A204.1 (cell line): Measurements from ENCODE around the gene VAPA.

ENCODE experiments used
- FAIRE-seq: peaks from 2 replicates; lab custom pipeline; 2012; peaks lifted over from hg19 to GRCh38; lab: Jason Lieb, UNC

Gene VAPA

DNA sequence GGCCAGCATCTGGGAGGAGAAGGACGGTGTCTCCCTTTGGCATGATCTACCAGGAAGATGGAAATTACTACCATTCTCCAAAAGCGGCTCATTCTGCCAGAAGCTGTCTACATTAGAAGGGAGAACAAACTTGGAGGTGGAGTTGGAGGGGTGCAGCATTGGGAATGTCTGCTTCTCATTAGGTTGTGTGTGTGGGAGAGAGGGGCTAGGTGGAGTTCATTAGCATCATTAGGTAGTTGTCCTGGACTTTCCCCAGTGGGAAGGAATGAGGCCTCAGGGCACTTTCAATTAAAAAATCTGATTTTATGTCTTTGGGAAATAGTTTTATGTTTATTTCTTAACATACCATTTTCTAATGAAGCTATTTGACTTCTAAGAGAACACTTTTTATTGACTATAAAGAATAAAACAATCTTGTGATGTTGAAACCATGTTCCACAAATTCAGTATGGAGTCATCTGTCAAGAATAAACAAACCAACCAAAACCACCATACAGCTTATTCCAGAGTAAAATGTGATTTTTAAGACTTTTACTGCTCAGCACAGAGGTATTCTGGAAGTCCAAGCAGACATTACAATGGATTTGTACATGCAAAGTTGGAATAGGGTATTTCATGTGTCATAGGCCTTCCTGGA, 60.6 kb downstream of the VAPA start:
- no peak for FAIRE-seq

GRCh38 chr18:9975658-9976057, 61.8 kb downstream of the VAPA start:
- no peak for FAIRE-seq

GRCh38 chr18:9982711-9983110, 68.9 kb downstream of the VAPA start:
- no peak for FAIRE-seq

DNA sequence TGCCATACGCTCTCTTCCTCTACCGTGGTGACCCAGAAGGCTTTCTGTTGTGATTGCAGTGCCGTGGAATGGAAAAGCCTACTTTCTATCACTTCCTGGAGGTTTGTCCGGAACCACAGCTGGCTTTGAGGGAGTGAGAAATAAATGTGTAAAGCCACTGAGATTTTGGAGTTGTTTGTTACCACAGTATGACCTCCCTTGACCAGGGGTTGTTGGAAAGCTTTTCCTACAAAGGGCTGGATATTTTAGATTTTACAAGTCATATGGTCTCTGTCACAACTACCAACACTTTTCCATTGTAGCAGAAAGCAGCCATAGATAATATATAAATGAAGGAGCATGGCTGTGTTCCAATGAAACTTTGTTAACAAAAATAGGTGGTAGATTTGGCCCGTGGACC, 70.3 kb downstream of the VAPA start:
- no peak for FAIRE-seq

- FAIRE-seq: no peak
Observed at GRCh38 chr18:9985641-9986040, 71.8 kb downstream of the VAPA start.

GRCh38 chr18:9986156-9986930, 72.5 kb downstream of the VAPA start:
- FAIRE-seq: no peak

GRCh38 chr18:9987345-9987744, 73.5 kb downstream of the VAPA start:
- FAIRE-seq: no peak

DNA sequence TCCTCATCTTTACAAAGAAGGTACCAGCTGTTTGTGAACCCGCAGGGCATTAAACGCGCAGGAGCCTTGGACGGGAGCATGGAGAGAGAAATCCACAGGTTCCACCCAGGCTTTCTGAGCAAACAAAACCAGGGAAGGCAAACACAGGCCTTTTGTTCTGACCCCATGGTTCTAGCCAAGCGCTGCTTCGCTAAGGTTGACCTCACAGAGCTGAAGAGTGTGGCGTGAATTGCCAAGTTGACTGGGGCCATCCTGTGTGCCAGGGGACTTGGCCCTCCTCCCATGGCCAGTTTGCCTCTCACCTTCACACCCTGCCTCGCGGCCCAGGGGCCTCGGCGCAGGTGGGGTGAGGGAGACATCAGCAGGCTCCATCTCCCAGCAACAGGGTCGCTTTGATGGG, 74.1 kb downstream of the VAPA start:
- FAIRE-seq: no peak

DNA sequence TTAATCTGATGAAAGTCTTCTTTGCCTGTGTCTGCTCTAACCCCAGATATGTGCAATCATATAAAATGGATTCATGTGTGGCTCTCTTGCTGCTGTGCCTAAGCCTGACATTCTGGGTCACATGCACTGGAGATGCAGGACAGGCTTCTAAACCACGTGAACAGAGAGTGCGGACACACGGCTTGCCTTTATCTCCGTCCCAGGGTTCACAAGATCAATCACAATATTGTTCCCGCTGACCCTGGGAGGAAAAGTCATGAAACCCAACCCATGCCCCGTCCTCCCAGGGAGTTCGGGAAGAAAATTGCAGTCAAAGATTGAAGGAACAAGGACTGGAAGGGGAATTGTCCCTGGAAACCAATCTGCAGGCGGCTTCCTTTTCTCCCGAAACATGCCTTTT, 74.8 kb downstream of the VAPA start:
- no peak for FAIRE-seq

GRCh38 chr18:9989481-9989880, 75.7 kb downstream of the VAPA start:
- no peak for FAIRE-seq

GRCh38 chr18:9991011-9992000, 77.5 kb downstream of the VAPA start:
- no peak for FAIRE-seq

GRCh38 chr18:9992300-9992972, 78.6 kb downstream of the VAPA start:
- FAIRE-seq: no peak

DNA sequence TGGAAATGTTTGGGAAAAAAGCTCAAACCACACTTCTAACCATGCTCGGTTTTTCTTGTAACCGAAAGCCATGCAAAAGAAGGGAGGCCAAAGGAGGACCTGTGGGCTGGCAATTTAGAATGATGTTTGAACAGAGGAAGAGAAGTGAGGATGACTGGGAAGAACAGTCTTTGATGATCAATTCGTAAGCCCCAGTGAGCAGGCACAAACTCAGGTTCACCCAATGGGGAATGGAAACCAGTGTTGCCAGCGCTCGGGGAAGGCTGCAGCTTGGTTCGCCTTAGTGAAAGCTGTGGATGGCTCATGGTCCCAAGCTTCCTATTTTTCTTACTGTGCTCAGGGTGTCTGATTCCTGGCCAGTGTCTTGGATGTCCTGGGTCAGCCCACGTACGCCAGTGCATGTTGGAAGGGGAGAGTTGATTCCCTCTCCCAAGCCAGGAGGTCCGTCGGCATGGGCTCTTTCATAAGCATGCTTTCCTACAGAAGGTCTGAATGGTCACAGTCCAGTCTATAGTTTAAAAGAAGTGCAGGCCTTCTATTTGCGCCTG, 79.2 kb downstream of the VAPA start:
- no peak for FAIRE-seq

DNA sequence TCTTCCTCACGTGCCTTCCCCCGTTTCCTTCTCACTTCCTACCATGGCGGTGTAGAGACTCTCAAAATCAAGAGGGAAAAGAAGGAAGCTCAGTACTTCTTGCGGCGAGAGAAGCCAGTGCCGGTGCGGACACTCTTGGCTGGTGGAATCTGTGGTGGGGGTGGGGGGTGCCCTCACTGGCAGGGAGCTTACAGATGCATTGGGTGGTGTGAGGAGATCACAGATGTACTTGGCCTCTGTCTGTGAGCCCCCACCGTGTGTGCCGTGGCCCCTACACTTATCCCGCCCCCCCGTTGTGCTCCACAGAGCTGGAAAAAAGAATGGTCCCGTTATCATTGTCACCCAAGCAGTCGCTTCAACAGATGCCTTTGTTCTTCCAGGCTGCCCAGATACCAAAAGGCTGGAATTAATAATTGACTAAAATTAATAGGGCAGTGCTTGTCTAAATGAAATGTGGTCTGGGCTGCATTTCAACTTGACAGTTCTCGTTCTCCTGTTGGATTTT, 79.8 kb downstream of the VAPA start:
- no peak for FAIRE-seq

DNA sequence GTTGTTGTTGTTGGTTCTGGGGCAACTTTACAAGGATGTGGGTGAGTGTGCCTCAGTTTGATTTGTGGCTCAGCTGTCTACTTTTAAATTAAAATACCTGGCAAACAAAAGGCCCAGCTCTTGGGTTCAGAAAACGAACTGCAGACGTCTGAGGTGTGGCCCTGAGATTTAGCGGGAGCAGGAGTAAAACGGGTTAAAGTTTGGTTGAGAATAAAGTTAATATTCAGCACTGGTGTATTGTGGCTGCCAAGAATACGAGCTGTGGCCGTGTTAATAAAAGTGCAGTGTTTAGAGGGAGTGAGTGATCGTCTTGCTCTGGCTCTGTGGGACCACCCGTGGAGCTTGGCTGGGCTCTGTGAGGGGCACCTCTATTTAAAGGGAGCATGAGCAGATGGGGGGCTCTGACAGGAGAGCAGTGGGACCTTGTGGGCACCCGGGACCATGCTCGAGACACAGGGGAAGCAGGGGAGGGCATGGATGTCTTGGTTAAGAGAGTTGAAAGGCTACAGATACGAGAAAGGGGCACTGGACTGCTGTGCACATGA, 80.3 kb downstream of the VAPA start:
- no peak for FAIRE-seq

DNA sequence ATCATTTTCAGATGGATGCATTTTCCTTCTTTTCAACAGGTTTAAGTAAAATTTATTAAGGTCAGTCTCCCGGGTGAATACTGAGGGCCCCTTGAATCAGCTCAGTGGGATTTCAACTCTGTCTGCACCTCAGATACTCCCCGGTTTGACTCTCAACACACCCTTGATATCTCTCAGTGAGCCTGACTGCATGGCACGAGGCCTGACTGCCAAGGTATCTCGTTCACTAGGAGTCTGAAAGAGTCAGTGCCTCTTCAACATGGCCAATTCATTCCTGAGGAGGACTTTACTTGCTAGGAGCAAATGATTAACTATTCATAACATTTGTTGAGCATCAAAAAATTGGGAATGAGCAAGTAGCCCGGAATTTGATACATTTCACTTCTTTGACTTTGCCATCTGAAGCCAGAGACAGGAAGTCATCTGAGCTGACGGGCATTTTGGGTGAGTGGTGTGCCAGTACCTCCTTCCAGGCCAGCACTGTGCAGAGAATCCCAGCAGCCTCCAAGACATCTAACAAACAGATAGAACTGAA, 81.0 kb downstream of the VAPA start:
- no peak for FAIRE-seq

DNA sequence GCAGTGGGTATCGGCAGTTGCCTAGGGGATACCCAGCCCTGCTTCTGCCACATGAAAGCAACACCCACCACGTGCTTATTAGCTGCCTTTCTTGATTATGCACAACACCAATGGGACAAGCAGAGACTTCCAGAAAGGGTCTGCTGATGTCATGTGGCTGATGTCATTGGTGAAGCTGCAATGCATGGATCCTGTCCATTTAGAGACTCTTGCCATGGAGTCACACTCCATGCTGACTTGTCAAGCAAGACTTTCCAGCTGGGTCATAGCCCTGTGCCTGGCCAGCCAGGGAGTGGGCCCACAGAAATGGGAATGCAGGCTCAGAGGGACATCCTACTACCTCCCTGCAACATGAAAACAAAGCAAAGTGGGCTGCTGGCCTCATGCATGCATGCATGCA, 81.8 kb downstream of the VAPA start:
- no peak for FAIRE-seq

DNA sequence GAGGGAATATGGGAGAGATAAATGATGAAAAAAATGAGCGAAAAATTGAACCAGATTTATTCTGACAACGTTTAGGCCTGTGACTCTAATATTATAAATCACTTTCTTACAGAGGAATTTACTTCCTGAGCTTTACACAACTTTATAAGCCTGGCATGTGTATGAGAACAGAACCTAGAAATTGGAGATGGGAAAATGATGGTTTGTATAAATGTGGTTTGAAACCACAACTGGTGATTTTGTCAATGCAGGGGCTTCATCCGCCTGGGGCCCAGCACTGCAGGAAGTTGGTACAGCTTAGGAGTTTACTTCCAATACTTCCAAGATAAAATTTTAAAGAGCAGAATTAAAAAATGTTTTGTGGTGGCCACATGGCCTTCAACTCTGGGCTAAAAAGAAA, 82.3 kb downstream of the VAPA start:
- FAIRE-seq: no peak

DNA sequence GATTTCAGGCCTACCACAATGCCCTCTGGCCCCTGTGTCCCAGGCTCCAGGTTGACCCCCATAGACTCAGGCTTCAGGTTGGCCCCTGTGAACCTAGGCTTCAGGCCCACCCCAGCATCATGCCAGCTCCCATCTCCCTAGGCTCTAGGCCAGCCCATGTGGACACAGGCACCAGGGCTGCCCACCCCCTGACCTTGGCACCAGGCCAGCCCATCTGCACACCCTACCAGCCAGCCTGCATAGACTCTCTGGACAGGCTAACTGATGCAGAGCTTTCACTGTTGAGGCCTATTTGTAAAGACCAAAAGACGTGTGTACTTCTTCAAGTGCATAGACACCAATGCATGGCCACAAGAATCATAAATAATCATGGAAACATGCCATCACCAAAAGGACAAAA, 83.9 kb downstream of the VAPA start:
- FAIRE-seq: no peak

DNA sequence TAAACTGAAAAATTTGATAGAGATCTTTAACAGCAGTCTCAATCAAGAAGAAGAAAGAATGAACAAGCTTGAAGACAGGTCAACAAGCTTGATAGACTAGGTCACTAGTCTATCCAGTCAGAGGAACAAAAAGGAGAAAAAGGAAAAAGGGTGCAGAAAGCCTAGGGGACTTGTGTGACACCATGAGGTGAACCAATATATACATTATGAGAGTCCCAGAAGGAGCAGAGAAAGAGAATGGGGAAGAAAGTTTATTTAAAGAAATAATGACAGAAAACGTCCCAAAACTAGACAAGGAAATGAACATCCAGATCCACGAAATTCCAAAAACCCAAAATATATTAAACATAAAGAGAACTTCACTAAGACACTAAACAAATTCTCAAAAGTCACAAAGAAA, 84.5 kb downstream of the VAPA start:
- no peak for FAIRE-seq

- no peak for FAIRE-seq
Observed at GRCh38 chr18:10002280-10002679, 88.5 kb downstream of the VAPA start.
